Ammon's horn (tissue), 1 donor: ENCODE measurements around the gene IL12A.
A peak's percentile ranks its signal among the peaks of the same experiment; 100 is the strongest.

Source experiments
- DNase-seq: peaks from one replicate; pipeline ENCODE4 v3.0.0-alpha.2; 2016; ENCODE audit warnings: low spot score

IL12A gene

GRCh38 chr3:159989973-159990846, 1.6 kb downstream of the IL12A start:
- DNase-seq, result no peak

GRCh38 chr3:159991591-159991990, 3.0 kb downstream of the IL12A start:
- no peak for DNase-seq

GRCh38 chr3:159992589-159992988, 4.0 kb downstream of the IL12A start:
- DNase-seq, result no peak

- no peak for DNase-seq
These were observed 5.5 kb downstream of the IL12A start for GRCh38 chr3:159994182-159994581.

GRCh38 chr3:159995091-159995490, 6.5 kb downstream of the IL12A start:
- DNase-seq, result no peak

GRCh38 chr3:159996018-159996417, 7.4 kb downstream of the IL12A start:
- DNase-seq, result no peak

GRCh38 chr3:159996959-159997358, 8.3 kb downstream of the IL12A start:
- DNase-seq, result no peak

- DNase-seq, result no peak
These were observed 12.6 kb downstream of the IL12A start for GRCh38 chr3:160001148-160001760.

- no peak for DNase-seq
These were observed 13.4 kb downstream of the IL12A start for GRCh38 chr3:160001850-160002623.

GRCh38 chr3:160003520-160004128, 15.0 kb downstream of the IL12A start:
- DNase-seq, result peak; percentile 83

GRCh38 chr3:160005004-160005403, 16.4 kb downstream of the IL12A start:
- DNase-seq, result no peak

GRCh38 chr3:160006282-160007163, 17.9 kb downstream of the IL12A start:
- peak; percentile 87 for DNase-seq

- DNase-seq, result no peak
These were observed 20.3 kb downstream of the IL12A start for GRCh38 chr3:160008961-160009360.

GRCh38 chr3:160009525-160009924, 20.9 kb downstream of the IL12A start:
- DNase-seq, result no peak

GRCh38 chr3:160010578-160010977, 21.9 kb downstream of the IL12A start:
- DNase-seq, result no peak

- no peak for DNase-seq
These were observed 23.5 kb downstream of the IL12A start for GRCh38 chr3:160012108-160012507.

GRCh38 chr3:160016972-160017371, 28.3 kb downstream of the IL12A start:
- no peak for DNase-seq

GRCh38 chr3:160018959-160019358, 30.3 kb downstream of the IL12A start:
- DNase-seq, result no peak

- no peak for DNase-seq
These were observed 31.5 kb downstream of the IL12A start for GRCh38 chr3:160020057-160020711.

GRCh38 chr3:160022068-160022467, 33.4 kb downstream of the IL12A start:
- no peak for DNase-seq

- no peak for DNase-seq
These were observed 34.8 kb downstream of the IL12A start for GRCh38 chr3:160023476-160023875.
